ENCODE data around the gene OR14K1. TPM values are rescaled to one million over a fixed set of nuclear protein-coding genes. Genes with fewer than 3 reads are reported as not detected.
"Not testable (repeated sequence)": the region's sequence is repeated elsewhere in the genome, so short reads cannot be mapped to it uniquely, and the experiment has no call there.

Gene OR14K1, protein sequence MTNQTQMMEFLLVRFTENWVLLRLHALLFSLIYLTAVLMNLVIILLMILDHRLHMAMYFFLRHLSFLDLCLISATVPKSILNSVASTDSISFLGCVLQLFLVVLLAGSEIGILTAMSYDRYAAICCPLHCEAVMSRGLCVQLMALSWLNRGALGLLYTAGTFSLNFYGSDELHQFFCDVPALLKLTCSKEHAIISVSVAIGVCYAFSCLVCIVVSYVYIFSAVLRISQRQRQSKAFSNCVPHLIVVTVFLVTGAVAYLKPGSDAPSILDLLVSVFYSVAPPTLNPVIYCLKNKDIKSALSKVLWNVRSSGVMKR
- under 1 TPM in 1 of 4 donors, not detected in 3; 0.99 TPM for total RNA-seq
- polyA plus RNA-seq = not detected

DNA sequence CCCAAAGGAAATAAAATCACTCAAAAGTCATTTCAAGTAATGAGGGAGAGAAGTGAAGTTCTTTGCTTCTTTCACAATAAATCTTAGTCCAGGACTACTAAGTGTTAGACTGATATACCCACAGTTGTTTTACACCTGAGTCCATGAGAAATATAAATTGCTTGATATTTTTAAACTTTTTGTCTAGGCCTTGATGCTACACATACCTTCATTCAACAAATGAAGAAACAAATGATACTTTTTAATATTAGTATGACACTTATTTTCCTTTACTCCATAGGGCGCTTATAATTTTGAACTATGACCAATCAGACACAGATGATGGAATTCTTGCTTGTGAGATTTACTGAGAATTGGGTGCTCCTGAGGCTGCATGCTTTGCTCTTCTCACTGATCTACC is at the start of gene OR14K1:
OR14K1 (plus strand) TSS at position 301 of the 400 bp plus-strand sequence; CDS start at position 301, 0 bp downstream.
- no peak within 1 kb of the TSS for H3K4me3 ChIP-seq
- intact Hi-C loops (cut with DNase I) = no loop called here
- WGBS, 2 donors = 92 to 95% methylated on average over 1 of the region's 1 CpG
- no peak for TF ChIP-seq EP300 (IDR thresholded peaks at IDR 0.05)
- no peak for TF ChIP-seq POLR2A (IDR thresholded peaks at IDR 0.05)
- no peak for TF ChIP-seq CTCF (IDR thresholded peaks at IDR 0.05)
- TF ChIP-seq POLR2AphosphoS5 (IDR thresholded peaks at IDR 0.05) = no peak
- peaks cover 0 to 3% (median 0%) of the 10 kb centered on the region in 4 donors for H3K9me3 ChIP-seq
- H3K36me3 ChIP-seq = no peaks in the 10 kb centered on the region
- no peak within 1 kb of the TSS for H3K27ac ChIP-seq
- no peak for DNase-seq
- H3K4me1 ChIP-seq = no peaks in the 10 kb centered on the region
- H3K27me3 ChIP-seq = no peaks in the 10 kb centered on the region

- no peaks in the 10 kb centered on the region for H3K4me1 ChIP-seq
- no peak for TF ChIP-seq POLR2A (IDR thresholded peaks at IDR 0.05)
- no peak for TF ChIP-seq EP300 (IDR thresholded peaks at IDR 0.05)
- no peak for TF ChIP-seq POLR2AphosphoS5 (IDR thresholded peaks at IDR 0.05)
- no peak for TF ChIP-seq CTCF (IDR thresholded peaks at IDR 0.05)
Observed at GRCh38 chr1:247701338-247701737, 37.1 kb upstream of the OR14K1 start.

GRCh38 chr1:247710681-247711080 is 27.7 kb upstream of the OR14K1 start:
- H3K4me1 ChIP-seq; DNase-seq; H3K36me3 ChIP-seq; H3K4me3 ChIP-seq; intact Hi-C loops (cut with DNase I); H3K27ac ChIP-seq; H3K9me3 ChIP-seq; H3K27me3 ChIP-seq: not testable (repeated sequence)
- WGBS, 2 donors = 93 to 94% methylated on average over 8 of the region's 8 CpGs

More at GRCh38 chr1:247701338-247701737, 37.1 kb upstream of the OR14K1 start:
- 19 to 34% methylated on average over 1 of the region's 1 CpG for WGBS, 2 donors
- Histone ChIP-seq H3K36me3 (no peaks in the 10 kb centered on the region), H3K27ac (no peak overlapping the region), H3K4me3 (no peak overlapping the region), H3K27me3 (no peaks in the 10 kb centered on the region), H3K9me3 (peaks cover 0 to 4% (median 0%) of the 10 kb centered on the region in 4 donors)
- intact Hi-C loops (cut with DNase I) = no loop called here
- no peak for DNase-seq

GRCh38 chr1:247713753-247714152 is 24.7 kb upstream of the OR14K1 start:
- Histone ChIP-seq H3K9me3 (no peaks in the 10 kb centered on the region), H3K4me3 (no peak overlapping the region), H3K27ac (no peak overlapping the region), H3K27me3 (no peaks in the 10 kb centered on the region), H3K36me3 (no peaks in the 10 kb centered on the region), H3K4me1 (no peaks in the 10 kb centered on the region)
- intact Hi-C loops (cut with DNase I) = no loop called here
- 87 to 95% methylated on average over 7 of the region's 7 CpGs for WGBS, 2 donors
- DNase-seq = no peak
- TF ChIP-seq EP300 (IDR thresholded peaks at IDR 0.05) = no peak
- no peak for TF ChIP-seq CTCF (IDR thresholded peaks at IDR 0.05)
- no peak for TF ChIP-seq POLR2A (IDR thresholded peaks at IDR 0.05)
- TF ChIP-seq POLR2AphosphoS5 (IDR thresholded peaks at IDR 0.05) = no peak

DNA sequence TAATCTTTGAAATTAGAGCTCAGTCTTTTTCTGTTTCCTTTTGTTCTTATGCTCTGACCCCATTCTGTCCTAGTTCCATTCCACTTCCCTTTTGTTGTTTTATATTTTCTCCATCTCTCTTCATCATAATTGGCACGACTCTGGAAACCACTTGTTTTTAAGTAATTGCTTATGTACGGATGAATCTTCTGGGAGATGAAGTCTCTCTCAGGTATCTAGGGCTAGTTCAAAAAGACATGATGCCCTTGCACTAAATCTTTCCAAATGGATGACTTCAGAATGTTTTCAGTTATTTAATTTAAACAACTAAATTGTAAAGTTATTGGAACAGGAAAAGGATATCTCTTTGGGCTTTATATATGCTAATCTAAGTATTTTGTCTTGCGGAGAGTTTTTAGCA is 21.9 kb upstream of the OR14K1 start, which contains the start of gene OR6F1:
OR6F1 (minus strand) TSS at position 101 of the 400 bp plus-strand sequence. CDS start 3,891 bp downstream, outside the sequence.
- H3K27ac ChIP-seq = no peak within 1 kb of the TSS
- TF ChIP-seq POLR2AphosphoS5 (IDR thresholded peaks at IDR 0.05) = no peak
- TF ChIP-seq CTCF (IDR thresholded peaks at IDR 0.05) = no peak
- no peak for TF ChIP-seq EP300 (IDR thresholded peaks at IDR 0.05)
- no peak for TF ChIP-seq POLR2A (IDR thresholded peaks at IDR 0.05)
- no peaks in the 10 kb centered on the region for H3K4me1 ChIP-seq
- no peaks in the 10 kb centered on the region for H3K36me3 ChIP-seq
- intact Hi-C loops (cut with DNase I) = no loop called here
- WGBS, 2 donors = 89% methylated on average over 3 of the region's 3 CpGs
- no peaks in the 10 kb centered on the region for H3K27me3 ChIP-seq
- no peak for DNase-seq
- H3K9me3 ChIP-seq = peaks cover 0 to 6% (median 0%) of the 10 kb centered on the region in 4 donors
- no peak within 1 kb of the TSS for H3K4me3 ChIP-seq

All from sigmoid colon (tissue), 7 donors.